Nephron (organoid): Measurements from ENCODE around the gene PLSCR4.

Source experiments
- H3K27ac Mint-ChIP-seq, 3 experiments: 2 replicates each; pipeline ENCODE4 v1.8.0; 2020; ENCODE audit warnings: mixed read lengths in 3 of 3, mild to moderate bottlenecking in 2 of 3, moderate library complexity in 1 of 3
- H3K27me3 Mint-ChIP-seq: 2 replicates; pipeline ENCODE4 v1.8.0; 2021; ENCODE audit warnings: low read depth, mild to moderate bottlenecking, moderate library complexity, mixed read lengths
- H3K36me3 Mint-ChIP-seq: 2 replicates; pipeline ENCODE4 v1.8.0; 2020; ENCODE audit warnings: low read depth, mixed read lengths
- H3K4me1 Mint-ChIP-seq: 2 replicates; pipeline ENCODE4 v1.8.0; 2020; ENCODE audit warnings: mixed read lengths
- H3K4me3 Mint-ChIP-seq, 3 experiments: 2 replicates each; pipeline ENCODE4 v1.8.0; 2020; ENCODE audit warnings: mild to moderate bottlenecking in 3 of 3, mixed read lengths in 3 of 3, moderate library complexity in 2 of 3
- H3K9me3 Mint-ChIP-seq: 2 replicates; pipeline ENCODE4 v1.8.0; 2020; ENCODE audit warnings: mixed read lengths
- TF ChIP-seq, protein P1 (sequence below), 3 experiments: fragments of 200-600 bp; sonication (generic); IDR thresholded peaks; one replicate each; pipeline ENCODE4 v1.5.0; 2021; ENCODE audit warnings: antibody characterized with exemption in 3 of 3; ENCODE audit not compliant: unreplicated experiment in 3 of 3

Gene PLSCR4

DNA sequence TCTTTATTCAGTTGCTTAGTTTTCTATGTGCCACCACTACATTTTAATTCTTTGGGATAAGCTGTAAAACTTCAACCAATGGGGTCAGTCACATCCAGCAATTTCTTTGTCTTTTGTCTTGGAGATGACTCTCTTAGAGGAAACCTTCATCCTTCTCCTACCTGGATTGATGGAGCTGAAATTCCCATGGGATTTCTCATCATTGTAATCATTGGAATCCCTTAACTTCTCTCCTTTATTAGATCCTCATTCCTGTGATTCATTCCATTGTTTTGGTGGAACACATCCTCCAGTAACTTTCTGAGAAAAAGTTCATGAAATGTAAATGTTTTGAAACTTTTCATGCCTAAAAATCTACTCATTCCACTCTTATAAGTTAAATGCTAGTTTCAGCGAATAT, 80.3 kb downstream of the PLSCR4 start:
- Mint-ChIP-seq H3K27me3 (no peaks in the 10 kb centered on the region), H3K4me3 (no peak overlapping the region), H3K27ac (no peak overlapping the region), H3K4me1 (peaks cover 20% of the 10 kb centered on the region), H3K36me3 (no peaks in the 10 kb centered on the region), H3K9me3 (peaks cover 2% of the 10 kb centered on the region)
- TF ChIP-seq, protein P1, sequence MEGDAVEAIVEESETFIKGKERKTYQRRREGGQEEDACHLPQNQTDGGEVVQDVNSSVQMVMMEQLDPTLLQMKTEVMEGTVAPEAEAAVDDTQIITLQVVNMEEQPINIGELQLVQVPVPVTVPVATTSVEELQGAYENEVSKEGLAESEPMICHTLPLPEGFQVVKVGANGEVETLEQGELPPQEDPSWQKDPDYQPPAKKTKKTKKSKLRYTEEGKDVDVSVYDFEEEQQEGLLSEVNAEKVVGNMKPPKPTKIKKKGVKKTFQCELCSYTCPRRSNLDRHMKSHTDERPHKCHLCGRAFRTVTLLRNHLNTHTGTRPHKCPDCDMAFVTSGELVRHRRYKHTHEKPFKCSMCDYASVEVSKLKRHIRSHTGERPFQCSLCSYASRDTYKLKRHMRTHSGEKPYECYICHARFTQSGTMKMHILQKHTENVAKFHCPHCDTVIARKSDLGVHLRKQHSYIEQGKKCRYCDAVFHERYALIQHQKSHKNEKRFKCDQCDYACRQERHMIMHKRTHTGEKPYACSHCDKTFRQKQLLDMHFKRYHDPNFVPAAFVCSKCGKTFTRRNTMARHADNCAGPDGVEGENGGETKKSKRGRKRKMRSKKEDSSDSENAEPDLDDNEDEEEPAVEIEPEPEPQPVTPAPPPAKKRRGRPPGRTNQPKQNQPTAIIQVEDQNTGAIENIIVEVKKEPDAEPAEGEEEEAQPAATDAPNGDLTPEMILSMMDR (IDR thresholded peaks at IDR 0.05; ENCODE audit: unreplicated experiment in 3 of 3) = no peak

- Mint-ChIP-seq H3K4me1 (peaks cover 27% of the 10 kb centered on the region), H3K36me3 (no peaks in the 10 kb centered on the region), H3K27me3 (no peaks in the 10 kb centered on the region), H3K4me3 (no peak overlapping the region), H3K9me3 (peaks cover 2% of the 10 kb centered on the region), H3K27ac (no peak overlapping the region)
- TF ChIP-seq, protein P1 (IDR thresholded peaks at IDR 0.05; ENCODE audit: unreplicated experiment in 3 of 3) = no peak
Measured at GRCh38 chr3:146169891-146170290, 81.0 kb downstream of the PLSCR4 start.

- no peaks in the 10 kb centered on the region for H3K9me3 Mint-ChIP-seq
- peak overlapping the region in 2 of 3 experiments; percentile 40 to 74 for H3K4me3 Mint-ChIP-seq
- H3K27me3 Mint-ChIP-seq = no peaks in the 10 kb centered on the region
- TF ChIP-seq, protein P1 (IDR thresholded peaks at IDR 0.05; ENCODE audit: unreplicated experiment in 3 of 3) = no peak
- peaks cover 48% of the 10 kb centered on the region for H3K4me1 Mint-ChIP-seq
- H3K36me3 Mint-ChIP-seq = no peaks in the 10 kb centered on the region
- H3K27ac Mint-ChIP-seq = peak overlapping the region; percentile 84 to 93 (median 88)
Measured at GRCh38 chr3:146166826-146167225, 84.1 kb downstream of the PLSCR4 start.

- Mint-ChIP-seq H3K36me3 (no peaks in the 10 kb centered on the region), H3K27me3 (no peaks in the 10 kb centered on the region), H3K27ac (peak overlapping the region in 2 of 3 experiments; percentile 84 to 88), H3K4me1 (peaks cover 53% of the 10 kb centered on the region), H3K4me3 (no peak overlapping the region), H3K9me3 (no peaks in the 10 kb centered on the region)
- TF ChIP-seq, protein P1 (IDR thresholded peaks at IDR 0.05; ENCODE audit: unreplicated experiment in 3 of 3) = no peak
Measured at GRCh38 chr3:146166415-146166821, 84.5 kb downstream of the PLSCR4 start.

GRCh38 chr3:146165877-146166276, 85.0 kb downstream of the PLSCR4 start:
- Mint-ChIP-seq H3K4me1 (peaks cover 53% of the 10 kb centered on the region), H3K27me3 (no peaks in the 10 kb centered on the region)

More at GRCh38 chr3:146165877-146166276, 85.0 kb downstream of the PLSCR4 start:
- peak overlapping the region in 2 of 3 experiments; percentile 0 to 12 for H3K27ac Mint-ChIP-seq
- TF ChIP-seq, protein P1 (IDR thresholded peaks at IDR 0.05; ENCODE audit: unreplicated experiment in 3 of 3) = no peak
- H3K9me3 Mint-ChIP-seq = no peaks in the 10 kb centered on the region
- no peaks in the 10 kb centered on the region for H3K36me3 Mint-ChIP-seq
- no peak overlapping the region for H3K4me3 Mint-ChIP-seq
